ENCODE data around the gene ZNF227. TPM values are rescaled to one million over a fixed set of nuclear protein-coding genes. Genes with fewer than 3 reads are reported as not detected.
A peak's percentile ranks its signal among the peaks of the same experiment; 100 is the strongest.

The ZNF227 gene
- total and polyA plus RNA-seq, 9 of the 15 experiments (the other 6 are each of a cell fraction or from before 2014, with no cell fraction given): 3.0 to 15.1 (median 10.0) TPM

DNA sequence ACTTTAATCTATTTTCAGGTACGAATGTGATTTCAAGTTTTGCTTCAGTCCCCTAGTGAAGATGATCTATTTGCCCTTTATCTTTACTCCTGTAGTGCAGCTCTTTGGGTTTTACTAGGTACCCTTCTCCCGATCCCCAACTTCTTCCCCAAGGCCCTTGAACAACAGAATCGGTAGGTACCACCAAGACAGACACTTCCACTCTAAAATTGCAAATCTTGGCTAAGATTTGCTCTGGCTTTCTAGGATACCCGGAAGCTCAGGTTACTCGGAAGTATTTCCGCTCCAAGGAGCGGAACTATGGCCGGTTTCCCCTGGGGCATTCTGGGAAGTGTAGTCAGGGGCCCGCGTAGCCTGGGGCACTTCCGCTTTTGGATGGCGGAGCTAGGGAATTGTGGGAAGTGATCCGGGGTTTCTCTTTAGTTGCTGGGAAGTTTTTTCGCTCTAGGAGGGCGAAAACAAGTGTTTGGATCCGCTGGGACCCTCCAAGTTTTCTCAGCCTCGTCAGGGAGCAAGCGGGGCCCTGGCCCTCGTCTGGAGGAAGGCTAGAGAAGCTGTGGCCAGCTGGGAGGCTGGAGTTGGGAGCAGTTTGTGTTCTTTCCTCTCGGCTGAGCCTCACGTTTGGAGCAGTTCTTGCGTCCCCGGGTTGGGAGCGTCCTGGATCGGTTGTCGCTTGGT is 5.1 kb upstream of the ZNF227 start (continued):
- TF ChIP-seq ZNF318 (IDR thresholded peaks at IDR 0.05; ENCODE audit: borderline replicate concordance in 1 of 2, low read depth in 1 of 2) (no peak), SUPT5H (IDR thresholded peaks at IDR 0.05) (peak; percentile 69), MECOM (CRISPR knock-in tag; IDR thresholded peaks at IDR 0.05) (0 out of 2 replicates have a peak, but pooled peaks have one; percentile 52), CCNT2 (IDR thresholded peaks at IDR 0.05; ENCODE audit: borderline replicate concordance, extremely low read depth, insufficient read length, low read depth, low read length) (no peak), ZNF175 (CRISPR knock-in tag; IDR thresholded peaks at IDR 0.05; ENCODE audit: low read depth) (peak; percentile 61; the same call in 1 of the 2 replicates), ZBTB11 (CRISPR knock-in tag; IDR thresholded peaks at IDR 0.05) (peak in 2 of 3 experiments; percentile 68 to 95; a peak in 3 of 6 replicates), EHMT2 (IDR thresholded peaks at IDR 0.05) (peak; percentile 97)
- TF ChIP-seq, protein P1, sequence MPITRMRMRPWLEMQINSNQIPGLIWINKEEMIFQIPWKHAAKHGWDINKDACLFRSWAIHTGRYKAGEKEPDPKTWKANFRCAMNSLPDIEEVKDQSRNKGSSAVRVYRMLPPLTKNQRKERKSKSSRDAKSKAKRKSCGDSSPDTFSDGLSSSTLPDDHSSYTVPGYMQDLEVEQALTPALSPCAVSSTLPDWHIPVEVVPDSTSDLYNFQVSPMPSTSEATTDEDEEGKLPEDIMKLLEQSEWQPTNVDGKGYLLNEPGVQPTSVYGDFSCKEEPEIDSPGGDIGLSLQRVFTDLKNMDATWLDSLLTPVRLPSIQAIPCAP (CRISPR knock-in tag; IDR thresholded peaks at IDR 0.05; ENCODE audit: borderline replicate concordance): no peak
- TF ChIP-seq, protein P2, sequence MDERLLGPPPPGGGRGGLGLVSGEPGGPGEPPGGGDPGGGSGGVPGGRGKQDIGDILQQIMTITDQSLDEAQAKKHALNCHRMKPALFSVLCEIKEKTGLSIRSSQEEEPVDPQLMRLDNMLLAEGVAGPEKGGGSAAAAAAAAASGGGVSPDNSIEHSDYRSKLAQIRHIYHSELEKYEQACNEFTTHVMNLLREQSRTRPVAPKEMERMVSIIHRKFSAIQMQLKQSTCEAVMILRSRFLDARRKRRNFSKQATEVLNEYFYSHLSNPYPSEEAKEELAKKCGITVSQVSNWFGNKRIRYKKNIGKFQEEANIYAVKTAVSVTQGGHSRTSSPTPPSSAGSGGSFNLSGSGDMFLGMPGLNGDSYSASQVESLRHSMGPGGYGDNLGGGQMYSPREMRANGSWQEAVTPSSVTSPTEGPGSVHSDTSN (CRISPR knock-in tag; IDR thresholded peaks at IDR 0.05; ENCODE audit: low read depth): no peak
- TF ChIP-seq, protein P2 (tag; conservative IDR thresholded peaks at IDR 0.05; ENCODE audit: low read depth): no peak
